Measurements from ENCODE around the gene FSTL4. TPM values are rescaled to one million over a fixed set of nuclear protein-coding genes. Genes with fewer than 3 reads are reported as not detected.

Gene FSTL4
- polyA plus RNA-seq, 1 donor from 2014 or later: 0.57 TPM

GRCh38 chr5:133559960-133560359, 52.4 kb downstream of the FSTL4 start:
- Histone ChIP-seq H3K27ac (ENCODE audit: low read length) (no peak overlapping the region), H3F3A (ENCODE audit: insufficient read depth, low read length, poor library complexity, severe bottlenecking) (no peaks in the 10 kb centered on the region), H3K36me3 (ENCODE audit: insufficient read depth, low read length) (no peaks in the 10 kb centered on the region), H3K27me3 (ENCODE audit: insufficient read depth, low read depth, low read length) (no peaks in the 10 kb centered on the region), H3K4me3 (ENCODE audit: low read length) (no peak overlapping the region), H3K9ac (ENCODE audit: low read length) (no peak overlapping the region), H4K20me1 (ENCODE audit: insufficient read depth) (no peaks in the 10 kb centered on the region), H3K79me2 (replicated peaks; ENCODE audit: insufficient read depth, low read length) (no peaks in the 10 kb centered on the region), H3K9me2 (ENCODE audit: insufficient read depth, low read length) (no peaks in the 10 kb centered on the region), H3K9me3 (ENCODE audit: low read length) (no peaks in the 10 kb centered on the region), H2AFZ (ENCODE audit: low read depth, low read length) (no peak overlapping the region), H3K4me2 (ENCODE audit: low read length) (no peak overlapping the region)
- TF ChIP-seq SMC3 (conservative IDR thresholded peaks at IDR 0.05; ENCODE audit: poor library complexity): no peak
- TF ChIP-seq EP300 (conservative IDR thresholded peaks at IDR 0.05; ENCODE audit: poor library complexity, severe bottlenecking): no peak
- TF ChIP-seq EZH2 (IDR thresholded peaks at IDR 0.05; ENCODE audit: borderline replicate concordance, insufficient read depth, low read length, poor library complexity, severe bottlenecking): no peak
- no peak for TF ChIP-seq POLR2AphosphoS5 (IDR thresholded peaks at IDR 0.05)
- TF ChIP-seq MXI1 (conservative IDR thresholded peaks at IDR 0.05; ENCODE audit: poor library complexity, severe bottlenecking): no peak
- TF ChIP-seq TAF1 (IDR thresholded peaks at IDR 0.05; ENCODE audit: low read depth): no peak
- TF ChIP-seq CTCF (IDR thresholded peaks at IDR 0.05; ENCODE audit: poor library complexity, severe bottlenecking): no peak
- TF ChIP-seq REST (IDR thresholded peaks at IDR 0.05; ENCODE audit: borderline replicate concordance): no peak
- TF ChIP-seq RAD21 (conservative IDR thresholded peaks at IDR 0.05): no peak

GRCh38 chr5:133556551-133556950, 55.8 kb downstream of the FSTL4 start:
- no peaks in the 10 kb centered on the region for H3K79me2 ChIP-seq (replicated peaks; ENCODE audit: insufficient read depth, low read length)
- no peaks in the 10 kb centered on the region for H4K20me1 ChIP-seq (ENCODE audit: insufficient read depth)
- no peak overlapping the region for H3K4me2 ChIP-seq (ENCODE audit: low read length)
- no peaks in the 10 kb centered on the region for H3K36me3 ChIP-seq (ENCODE audit: insufficient read depth, low read length)
- no peaks in the 10 kb centered on the region for H3K27me3 ChIP-seq (ENCODE audit: insufficient read depth, low read depth, low read length)
- H2AFZ ChIP-seq (ENCODE audit: low read depth, low read length): no peak overlapping the region
- H3F3A ChIP-seq (ENCODE audit: insufficient read depth, low read length, poor library complexity, severe bottlenecking): no peaks in the 10 kb centered on the region
- no peak overlapping the region for H3K9ac ChIP-seq (ENCODE audit: low read length)
- no peaks in the 10 kb centered on the region for H3K9me2 ChIP-seq (ENCODE audit: insufficient read depth, low read length)
- no peaks in the 10 kb centered on the region for H3K9me3 ChIP-seq (ENCODE audit: low read length)
- TF ChIP-seq EZH2 (IDR thresholded peaks at IDR 0.05; ENCODE audit: borderline replicate concordance, insufficient read depth, low read length, poor library complexity, severe bottlenecking): no peak
- TF ChIP-seq MXI1 (conservative IDR thresholded peaks at IDR 0.05; ENCODE audit: poor library complexity, severe bottlenecking): no peak
- no peak for TF ChIP-seq CTCF (IDR thresholded peaks at IDR 0.05; ENCODE audit: poor library complexity, severe bottlenecking)
- TF ChIP-seq TAF1 (IDR thresholded peaks at IDR 0.05; ENCODE audit: low read depth): no peak
- no peak for TF ChIP-seq SMC3 (conservative IDR thresholded peaks at IDR 0.05; ENCODE audit: poor library complexity)
- no peak for TF ChIP-seq REST (IDR thresholded peaks at IDR 0.05; ENCODE audit: borderline replicate concordance)
- TF ChIP-seq RAD21 (conservative IDR thresholded peaks at IDR 0.05): no peak
- no peak for TF ChIP-seq POLR2AphosphoS5 (IDR thresholded peaks at IDR 0.05)
- no peak for TF ChIP-seq EP300 (conservative IDR thresholded peaks at IDR 0.05; ENCODE audit: poor library complexity, severe bottlenecking)
- no peak overlapping the region for H3K27ac ChIP-seq (ENCODE audit: low read length)
- no peak overlapping the region for H3K4me3 ChIP-seq (ENCODE audit: low read length)

Measured in neural cell (in vitro differentiated cells).